HG02970 (cell line): ENCODE results near the gene BMP7.
"Not testable (repeated sequence)": the region's sequence is repeated elsewhere in the genome, so short reads cannot be mapped to it uniquely, and the experiment has no call there.

ENCODE experiments used
- ATAC-seq: cut with Tn5 transposase; IDR thresholded peaks from one replicate; pipeline ENCODE4 v1.9.1; 2021; ENCODE audit warnings: mild to moderate bottlenecking, moderate library complexity, moderate number of reproducible peaks; ENCODE audit not compliant: unreplicated experiment, low FRiP score

The BMP7 gene

DNA sequence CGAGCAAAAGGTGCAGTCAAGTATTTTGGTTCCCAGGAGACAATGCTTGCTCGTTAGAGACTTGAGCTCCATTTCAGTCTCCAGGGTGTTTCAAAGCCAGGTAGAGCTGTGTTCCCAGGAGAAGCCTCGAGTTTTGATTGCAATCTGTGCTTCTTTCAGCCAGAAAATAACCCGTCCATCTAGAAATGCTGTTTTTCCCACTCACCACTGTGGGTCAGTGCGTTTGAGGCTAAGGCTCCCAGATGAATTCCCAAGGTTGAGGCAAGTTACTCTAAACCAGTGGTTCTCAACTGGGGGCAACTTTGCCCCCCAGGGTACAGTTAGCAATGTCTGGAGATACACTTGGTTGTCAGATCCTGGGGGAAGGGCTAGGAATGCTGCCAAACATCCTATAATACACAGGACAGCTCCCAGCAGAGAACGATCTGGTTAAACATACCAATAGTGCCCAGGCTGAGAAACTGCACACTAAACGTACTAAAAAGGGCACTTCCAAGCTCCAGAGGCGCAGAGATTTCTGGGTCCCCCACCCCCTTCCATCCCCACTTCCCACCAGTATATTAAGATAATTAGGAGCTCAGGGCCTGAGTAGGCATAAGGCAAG lies 13.8 kb downstream of the BMP7 start:
- ATAC-seq: no peak

DNA sequence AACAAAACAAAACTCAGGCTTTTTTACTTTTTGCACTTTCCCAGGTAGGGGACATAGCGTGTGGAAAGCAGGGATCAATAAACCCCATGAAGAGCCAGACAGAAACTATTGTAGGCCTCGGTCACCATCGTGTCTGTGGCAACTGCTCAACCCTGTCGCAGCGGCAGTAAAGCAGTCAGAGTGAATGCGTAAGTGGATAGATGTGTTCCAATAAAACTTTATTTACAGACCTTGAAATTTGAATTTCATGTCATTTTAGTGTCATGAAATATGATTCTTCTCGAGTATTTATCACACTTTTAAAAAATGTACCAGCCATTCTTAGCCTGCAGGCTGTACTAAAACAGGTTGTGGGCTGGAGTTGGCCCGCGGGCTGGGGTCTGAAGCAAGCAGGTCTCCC lies 14.5 kb downstream of the BMP7 start:
- no peak for ATAC-seq

DNA sequence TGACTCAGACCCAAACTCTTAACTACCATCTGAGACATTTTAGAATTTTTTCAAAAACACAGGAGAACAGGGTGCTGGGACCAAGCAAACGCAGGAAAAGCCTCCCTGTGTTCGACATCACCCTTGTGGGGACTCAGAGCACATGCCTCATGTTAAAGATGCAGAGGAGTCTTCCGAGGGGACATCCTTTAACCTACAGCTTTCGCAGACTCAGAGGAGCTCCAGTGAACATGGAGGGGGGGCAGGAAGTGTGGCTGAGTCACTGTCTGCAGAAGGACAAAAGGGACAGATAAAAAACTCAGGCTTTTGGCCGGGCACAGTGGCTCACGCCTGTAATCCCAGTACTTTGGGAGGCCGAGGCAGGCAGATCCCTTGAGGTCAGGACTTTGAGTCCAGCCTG lies 15.1 kb downstream of the BMP7 start:
- no peak for ATAC-seq

DNA sequence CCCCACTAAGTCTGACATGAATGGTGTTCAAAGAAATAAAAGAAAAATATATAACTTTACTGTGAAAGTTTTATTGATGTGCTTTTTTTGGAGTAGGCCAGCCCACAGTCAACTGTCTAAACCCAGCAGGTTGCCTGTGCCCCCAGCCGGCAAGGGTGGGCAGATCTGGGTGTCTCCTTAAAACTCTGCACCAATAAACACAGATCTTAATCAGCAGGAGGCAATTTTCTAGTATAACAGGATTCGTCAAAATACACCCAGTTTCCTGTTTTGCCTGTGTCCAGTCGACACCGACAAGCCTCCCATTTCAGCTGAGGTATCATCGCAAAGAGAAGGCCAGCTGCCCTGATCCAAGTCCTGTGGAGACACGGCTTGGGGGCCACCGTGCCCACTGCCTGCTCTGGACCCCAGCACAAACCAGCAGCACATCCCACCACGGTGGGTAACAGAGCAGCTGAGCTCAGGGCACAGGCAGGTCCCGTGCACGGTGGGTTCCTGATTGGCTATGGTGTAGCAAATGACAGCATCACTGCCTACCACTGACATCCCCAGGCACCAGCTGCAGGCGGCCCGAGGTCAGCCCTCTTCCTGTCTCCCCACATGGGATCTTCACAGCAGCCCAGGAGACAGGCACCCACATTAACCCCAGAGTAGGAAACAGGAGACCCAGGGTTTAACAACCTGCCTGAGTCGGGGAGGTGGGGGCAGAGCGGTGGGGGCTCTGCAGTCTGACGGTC lies 15.7 kb downstream of the BMP7 start:
- ATAC-seq: no peak

DNA sequence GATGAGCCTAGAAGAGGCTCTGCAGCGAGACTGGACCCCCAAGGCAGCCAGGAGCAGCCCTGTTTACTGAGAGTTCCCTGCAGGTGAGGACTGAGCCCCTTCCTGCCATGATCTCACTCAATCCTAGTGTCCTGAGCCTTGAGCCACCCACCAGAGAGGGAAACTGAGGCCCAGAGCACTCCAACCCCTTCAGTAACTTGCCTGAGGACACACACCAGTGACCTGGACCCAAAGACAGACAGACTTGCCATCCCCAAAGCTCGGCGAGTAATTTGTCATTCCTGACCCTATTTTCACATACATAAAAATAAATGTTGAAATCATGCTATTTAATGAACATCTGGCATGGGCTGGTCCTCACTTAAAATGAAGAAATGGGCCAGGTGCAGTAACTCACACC lies 16.7 kb downstream of the BMP7 start:
- ATAC-seq: no peak

DNA sequence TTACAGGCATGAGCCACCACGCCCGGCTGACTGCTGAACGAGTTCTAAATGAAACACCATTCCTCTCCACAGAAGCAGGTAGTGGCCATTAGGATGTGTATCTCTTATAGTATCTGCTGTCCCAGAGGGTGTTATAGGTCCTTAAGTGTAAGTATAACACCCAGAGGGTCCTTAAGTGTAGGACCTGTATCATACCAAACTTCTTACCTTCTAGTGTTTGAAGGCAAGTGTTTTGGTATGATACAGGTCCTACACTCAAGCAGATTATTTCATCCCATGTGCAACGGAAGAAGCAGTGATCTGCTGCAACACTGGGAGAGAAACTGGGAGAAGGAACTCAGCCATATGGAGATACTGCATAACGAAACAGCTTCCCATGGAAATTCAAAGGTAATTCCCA lies 17.4 kb downstream of the BMP7 start:
- ATAC-seq: no peak

DNA sequence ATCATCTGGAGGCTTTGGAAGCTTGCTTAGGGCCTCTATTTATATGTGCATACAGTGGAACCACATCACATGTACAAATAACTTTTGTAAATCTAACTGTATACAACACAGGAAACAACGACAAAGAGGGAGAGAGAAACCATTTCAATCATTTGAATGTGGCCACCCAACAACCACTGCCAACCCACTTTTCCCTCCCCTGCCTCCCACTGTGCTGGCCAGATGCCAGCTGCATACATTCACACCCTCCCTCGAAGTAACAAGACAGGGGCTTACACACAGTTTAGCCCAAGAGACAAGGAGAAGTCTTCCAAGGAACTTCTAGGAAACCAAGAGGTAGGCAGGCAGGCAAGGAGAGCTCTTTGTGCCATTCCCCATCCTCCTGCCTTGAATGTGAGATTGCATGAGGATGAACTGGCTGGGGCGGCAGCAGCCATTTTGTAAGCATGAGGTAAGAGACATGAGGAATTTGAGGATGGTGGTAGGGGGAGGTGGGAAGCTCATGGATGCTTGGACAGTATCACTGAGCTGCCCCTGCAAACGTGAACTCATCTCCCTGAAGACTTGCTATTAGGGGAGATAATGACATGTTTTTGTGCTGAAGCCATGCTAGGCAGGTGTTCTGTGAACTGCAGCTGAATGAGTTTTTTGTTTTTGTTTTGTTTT lies 18.2 kb downstream of the BMP7 start:
- no peak for ATAC-seq

DNA sequence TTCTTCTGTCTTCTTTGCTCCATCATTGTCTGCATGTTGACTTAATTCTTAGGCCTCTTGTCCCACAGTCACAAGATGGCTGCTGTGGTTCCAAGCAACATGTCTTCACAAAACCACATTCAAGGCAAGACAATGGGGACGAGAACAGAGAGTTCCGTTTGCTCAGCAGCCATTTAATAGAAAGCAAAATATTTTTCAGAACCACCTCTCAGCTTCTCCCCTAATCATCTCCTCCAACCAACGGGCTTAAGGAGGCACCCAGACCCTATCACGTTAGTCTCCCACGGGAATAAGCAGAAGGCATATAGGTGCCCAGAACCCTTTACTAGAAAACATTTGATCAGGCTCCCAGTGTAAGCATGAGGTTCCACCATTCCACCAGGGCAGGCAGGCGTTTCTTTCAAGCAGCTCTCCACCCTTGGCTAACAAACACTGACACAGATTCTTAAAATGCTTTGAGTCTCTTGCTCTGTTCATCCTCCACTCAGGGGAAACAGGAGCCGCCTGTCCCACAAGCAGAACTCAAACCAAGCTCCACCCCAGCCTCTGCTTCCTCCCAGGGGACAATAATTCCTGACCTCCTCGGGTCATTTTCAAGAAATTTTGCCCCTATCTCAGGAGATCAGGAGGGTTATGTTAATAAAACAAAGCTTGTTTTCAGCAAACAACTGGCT lies 19.0 kb downstream of the BMP7 start:
- ATAC-seq: no peak

DNA sequence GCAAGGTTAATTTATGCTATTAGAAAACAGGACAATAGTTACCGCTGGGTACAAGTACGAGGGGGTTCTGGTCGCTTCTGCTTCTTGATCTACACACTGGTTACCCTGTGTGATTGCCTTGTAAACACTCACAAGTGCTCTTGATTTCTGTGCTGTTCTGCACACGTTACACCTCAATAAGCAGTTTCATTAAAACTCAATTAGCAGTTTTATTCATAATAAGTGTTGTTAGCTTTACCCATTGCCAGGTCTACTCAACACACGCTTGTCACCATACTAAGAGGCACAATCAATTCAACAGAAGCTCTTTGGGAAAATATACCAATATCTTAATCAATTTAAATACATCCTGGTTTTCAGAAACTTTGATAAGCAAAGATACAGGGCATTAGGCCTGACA lies 20.4 kb downstream of the BMP7 start:
- ATAC-seq: no peak

DNA sequence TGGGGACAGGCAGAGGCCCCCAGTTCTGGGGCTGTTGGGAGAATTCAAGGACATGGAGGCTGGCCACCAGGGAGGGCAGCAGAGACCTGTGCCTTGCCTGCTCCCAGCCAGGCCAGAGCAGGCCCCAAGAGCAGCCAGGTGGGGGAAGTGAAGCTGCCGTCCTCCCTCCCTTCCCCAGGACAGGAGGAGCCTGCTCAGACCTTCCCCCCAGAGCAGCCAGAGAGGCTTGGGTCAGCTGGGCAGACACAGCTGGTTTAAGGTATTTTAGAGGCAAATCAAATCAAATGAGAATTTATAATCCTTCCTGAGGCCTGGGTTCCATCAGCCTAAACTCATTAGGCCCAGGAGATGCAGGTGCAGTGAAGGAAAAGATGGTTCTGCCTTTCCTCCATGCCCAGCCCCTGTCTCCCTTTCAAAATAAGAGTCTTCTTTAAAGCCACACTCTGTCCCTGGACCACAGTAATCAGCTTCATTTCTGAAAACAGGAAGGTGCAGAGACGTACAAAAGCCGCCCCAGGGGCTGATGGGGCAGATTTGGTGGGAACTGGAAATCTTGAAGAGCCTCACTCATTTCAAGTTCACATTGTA lies 21.7 kb downstream of the BMP7 start:
- no peak for ATAC-seq

DNA sequence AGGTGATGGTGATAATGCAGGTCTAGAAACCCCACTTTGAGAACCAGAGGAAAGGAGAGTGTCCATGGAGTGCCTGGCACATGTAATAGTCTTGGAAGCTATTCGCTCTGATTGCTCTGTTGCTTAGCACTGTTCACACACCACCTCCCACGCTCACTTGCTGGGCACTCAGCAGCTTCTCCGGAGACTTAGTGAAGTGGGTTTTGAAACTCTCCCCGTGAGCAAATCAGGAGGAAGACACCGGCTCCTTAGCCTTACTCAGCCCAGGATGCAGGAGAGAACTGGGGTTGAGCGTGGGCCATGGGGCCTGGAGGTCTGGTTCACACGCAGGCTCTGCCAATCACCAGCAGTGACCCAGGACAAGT lies 22.2 kb downstream of the BMP7 start:
- ATAC-seq: no peak

DNA sequence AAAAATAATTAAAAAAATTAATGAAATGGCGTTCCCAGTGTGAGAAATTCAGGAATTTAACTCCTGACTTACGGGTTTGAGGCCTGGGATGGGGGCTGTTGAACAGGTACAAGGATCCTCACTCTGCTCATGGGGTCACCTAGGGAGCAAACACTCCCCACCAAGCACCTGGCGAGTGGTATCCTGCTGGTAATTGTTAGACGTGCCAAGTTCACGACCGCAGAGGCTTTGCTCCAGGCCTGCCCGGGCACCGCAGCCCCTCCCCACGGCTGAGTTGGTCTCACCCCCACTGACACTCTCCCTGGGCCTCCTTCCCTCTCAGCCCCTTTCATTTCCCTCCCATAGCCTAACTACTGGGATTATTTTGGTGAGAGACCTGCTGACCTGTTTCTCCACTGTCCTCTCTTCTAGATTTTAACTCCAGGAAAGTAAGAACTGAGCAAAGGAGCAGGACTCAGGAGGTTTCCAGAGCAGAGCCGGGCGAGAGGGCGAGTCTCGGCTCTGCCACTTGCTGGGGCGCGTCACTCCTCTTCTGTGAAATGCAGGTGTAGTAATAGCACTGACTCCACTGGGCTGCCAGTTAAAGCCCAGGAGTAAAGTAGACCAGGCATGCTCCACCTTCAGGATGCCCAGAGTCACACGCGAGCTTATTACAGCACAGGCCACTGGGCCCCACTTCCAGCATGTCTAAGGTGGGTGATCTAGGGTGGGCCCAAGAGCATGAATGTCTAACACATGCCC lies 22.8 kb downstream of the BMP7 start:
- ATAC-seq: no peak

DNA sequence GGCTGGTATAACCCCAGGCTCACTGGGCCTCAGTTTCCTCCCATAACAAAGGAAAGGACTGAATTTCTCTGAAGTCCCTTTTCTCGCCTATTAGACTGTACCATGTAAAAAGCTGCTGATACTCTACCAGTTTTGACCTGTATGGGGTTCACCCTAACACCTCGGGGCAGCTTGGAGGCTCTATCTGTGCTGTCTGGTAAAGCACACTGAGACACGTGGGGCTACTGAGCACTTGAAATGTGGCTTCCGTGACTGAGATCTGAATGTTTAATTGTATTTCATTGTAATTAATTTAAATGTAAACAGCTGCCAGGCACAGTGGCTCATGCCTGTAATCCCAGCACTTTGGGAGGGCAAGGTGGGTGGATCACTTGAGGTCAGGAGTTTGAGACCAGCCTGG lies 24.0 kb downstream of the BMP7 start:
- ATAC-seq: no peak

DNA sequence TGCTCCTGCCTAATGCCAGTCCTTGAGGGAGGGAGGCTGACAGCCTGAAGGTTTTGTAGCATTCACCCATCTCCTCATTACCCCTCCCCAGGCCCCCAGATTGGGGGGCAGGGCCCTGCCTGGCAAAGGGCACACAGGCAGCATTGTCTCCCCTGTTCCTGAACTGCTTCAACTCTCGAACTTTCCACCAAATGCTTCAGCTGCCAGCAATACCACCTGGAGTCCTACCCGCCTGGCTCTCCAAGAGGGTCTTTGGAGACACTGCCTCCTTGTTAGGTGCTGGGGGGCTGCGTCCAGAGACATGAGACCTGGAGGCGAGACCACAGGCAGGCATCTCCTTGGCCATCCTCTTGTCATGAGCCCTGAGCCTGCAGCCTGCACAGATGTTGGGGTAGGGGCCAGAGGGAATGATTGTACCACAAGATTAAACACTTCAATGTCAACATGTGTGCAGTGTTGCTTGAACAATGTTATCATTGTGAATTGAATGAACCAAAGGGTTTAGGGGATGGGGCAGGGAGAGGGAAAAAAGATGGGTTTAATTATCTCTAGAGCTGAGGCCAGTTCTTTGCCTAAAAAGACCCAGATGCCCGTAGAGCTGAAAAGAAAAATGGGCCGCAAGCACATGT lies 25.0 kb downstream of the BMP7 start:
- no peak for ATAC-seq

DNA sequence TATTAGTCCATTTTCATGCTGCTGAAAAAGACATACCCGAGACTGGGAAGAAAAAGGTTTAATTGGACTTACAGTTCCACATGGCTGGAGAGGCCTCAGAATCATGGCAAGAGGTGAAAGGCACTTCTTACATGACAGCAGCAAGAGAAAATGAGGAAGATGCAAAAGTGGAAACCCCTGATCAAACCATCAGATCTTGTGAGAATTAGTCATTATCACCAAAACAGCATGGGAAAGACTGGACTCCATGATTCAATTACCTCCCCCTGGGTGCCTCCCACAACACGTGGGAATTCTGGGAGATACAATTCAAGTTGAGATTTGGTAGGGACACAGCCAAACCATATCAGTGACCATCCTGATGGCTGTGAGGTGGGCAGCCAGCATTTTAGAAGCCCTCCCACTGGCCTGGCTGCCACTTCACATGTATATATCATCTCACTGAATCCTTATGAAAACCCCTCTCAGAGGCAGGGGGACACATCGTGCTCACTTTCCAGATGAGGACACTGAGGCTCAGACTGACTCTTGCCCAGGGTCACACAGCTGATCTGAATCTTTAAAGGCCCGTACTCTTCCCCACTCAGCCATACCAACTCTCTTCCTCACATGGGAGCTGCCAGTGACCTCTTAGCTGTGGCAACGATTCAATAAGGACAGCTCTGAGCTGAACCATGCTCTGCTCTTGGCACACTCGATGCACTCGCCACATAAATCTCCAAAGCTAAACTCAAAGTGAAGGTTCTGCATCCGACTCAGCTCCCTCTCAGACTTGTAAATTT lies 25.7 kb downstream of the BMP7 start:
- ATAC-seq: no peak

DNA sequence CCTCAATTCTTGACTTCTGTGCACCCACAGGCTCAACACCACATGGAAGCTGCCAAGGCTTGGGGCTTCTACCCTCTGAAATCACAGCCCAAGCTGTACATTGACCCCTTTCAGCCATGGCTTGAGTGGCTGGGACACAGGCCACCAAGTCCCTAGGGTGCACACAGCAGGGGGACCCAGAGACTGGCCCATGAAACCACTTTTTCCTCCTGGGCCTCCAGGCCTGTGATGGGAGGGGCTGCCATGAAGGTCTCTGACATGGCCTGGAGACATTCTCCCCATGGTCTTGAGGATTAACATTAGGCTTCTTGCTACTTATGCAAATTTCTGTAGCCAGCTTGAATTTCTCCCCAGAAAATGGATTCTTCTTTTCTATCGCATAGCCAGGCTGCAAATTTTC lies 26.7 kb downstream of the BMP7 start:
- not testable (repeated sequence) for ATAC-seq

DNA sequence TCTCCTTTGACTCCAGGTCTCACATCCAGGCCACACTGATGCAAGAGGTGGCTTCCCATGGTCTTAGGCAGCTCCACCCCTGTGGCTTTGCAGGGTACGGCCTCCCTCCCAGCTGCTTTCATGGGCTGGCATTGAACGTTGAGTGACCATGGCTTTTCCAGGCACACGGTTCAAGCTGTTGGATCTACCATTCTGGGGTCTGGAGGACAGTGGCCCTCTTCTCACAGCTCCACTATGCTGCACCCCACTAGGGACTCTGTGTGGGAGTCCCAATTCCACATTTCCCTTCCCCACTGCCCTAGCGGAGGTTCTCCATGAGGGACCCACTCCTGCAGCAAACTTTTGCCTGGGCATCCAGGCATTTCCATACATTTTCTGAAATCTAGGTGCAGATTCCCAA lies 27.1 kb downstream of the BMP7 start:
- ATAC-seq: not testable (repeated sequence)

DNA sequence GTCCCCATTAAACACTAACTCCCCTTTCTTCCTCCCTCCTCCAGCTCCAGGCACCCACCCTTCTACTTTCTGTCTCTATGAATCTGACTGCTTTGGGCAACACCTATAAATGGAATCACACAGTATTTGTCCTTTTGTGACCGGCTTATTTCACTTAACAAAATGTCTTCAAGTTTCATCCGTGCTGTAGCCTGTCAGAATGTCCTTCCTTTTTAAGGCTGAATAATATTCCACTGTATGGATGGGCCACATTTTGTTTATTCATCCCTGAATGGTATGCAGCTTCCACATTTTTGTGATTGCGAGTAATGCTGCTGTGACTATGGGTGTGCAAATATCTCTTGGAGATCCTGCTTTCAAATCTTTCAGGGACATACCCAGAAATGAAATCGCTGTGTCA lies 28.4 kb downstream of the BMP7 start:
- ATAC-seq: no peak

DNA sequence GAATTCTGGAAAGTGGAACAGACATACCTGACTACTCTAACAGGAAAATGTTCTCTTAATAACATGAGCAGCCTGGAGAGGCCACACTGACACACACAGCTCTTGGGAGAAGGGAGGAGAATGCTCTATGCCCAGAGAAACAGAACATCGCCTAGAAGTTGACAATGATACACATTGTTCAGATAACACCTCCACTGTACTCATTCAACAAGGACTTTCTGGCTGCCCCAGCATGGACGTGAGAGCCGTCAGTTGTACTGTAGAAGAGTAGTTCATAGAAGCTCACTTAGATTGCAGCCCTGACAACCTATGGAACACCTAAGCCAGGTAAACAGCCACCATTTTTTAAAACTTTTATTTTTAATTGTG lies 28.9 kb downstream of the BMP7 start:
- no peak for ATAC-seq
